GM23248 (cell line): ENCODE results near the gene FCHO1. TPM values are rescaled to one million over a fixed set of nuclear protein-coding genes. Genes with fewer than 3 reads are reported as not detected.

Source experiments
- DNase-seq: peaks from one replicate; pipeline ENCODE4 v3.0.0-alpha.2; 2015
- H2AFZ ChIP-seq: fragments of 200-600 bp; sonication (generic); 2 replicates; pipeline ENCODE4 v1.6.1; 2016; ENCODE audit warnings: antibody characterized with exemption
- H3F3A ChIP-seq: fragments of 200-600 bp; sonication (generic); 2 replicates; pipeline ENCODE4 v1.6.1; 2016; ENCODE audit warnings: mild to moderate bottlenecking, antibody characterized with exemption, mixed run types; ENCODE audit not compliant: insufficient read depth
- H3K27ac ChIP-seq: fragments of 200-600 bp; sonication (generic); 2 replicates; pipeline ENCODE4 v1.5.1; 2016; ENCODE audit warnings: mild to moderate bottlenecking
- H3K27me3 ChIP-seq: fragments of 200-600 bp; sonication (generic); replicated peaks from 2 replicates; pipeline ENCODE4 v1.6.1; 2016; ENCODE audit warnings: mild to moderate bottlenecking; ENCODE audit not compliant: insufficient read depth
- H3K36me3 ChIP-seq: fragments of 200-600 bp; sonication (generic); 2 replicates; pipeline ENCODE4 v1.6.1; 2016; ENCODE audit warnings: low read depth, mild to moderate bottlenecking
- H3K4me1 ChIP-seq: fragments of 200-600 bp; sonication (generic); 2 replicates; pipeline ENCODE4 v1.6.1; 2016; ENCODE audit warnings: mild to moderate bottlenecking; ENCODE audit not compliant: insufficient read depth
- H3K4me2 ChIP-seq: fragments of 200-600 bp; sonication (generic); one replicate; pipeline ENCODE4 v1.6.1; 2016; ENCODE audit warnings: mild to moderate bottlenecking; ENCODE audit not compliant: unreplicated experiment
- H3K4me3 ChIP-seq: fragments of 200-600 bp; sonication (generic); 2 replicates; pipeline ENCODE4 v1.5.1; 2016; ENCODE audit warnings: mild to moderate bottlenecking
- H3K79me2 ChIP-seq: fragments of 200-600 bp; sonication (generic); 2 replicates; pipeline ENCODE4 v1.6.1; 2016; ENCODE audit warnings: mild to moderate bottlenecking; ENCODE audit not compliant: insufficient read depth
- H3K9ac ChIP-seq: fragments of 200-600 bp; sonication (generic); 2 replicates; pipeline ENCODE4 v1.6.1; 2016; ENCODE audit warnings: mild to moderate bottlenecking
- H3K9me2 ChIP-seq: fragments of 200-600 bp; sonication (generic); 2 replicates; pipeline ENCODE4 v1.6.1; 2016; ENCODE audit warnings: mixed run types, mild to moderate bottlenecking, moderate library complexity; ENCODE audit not compliant: insufficient read depth
- H3K9me3 ChIP-seq: fragments of 200-600 bp; sonication (generic); one replicate; pipeline ENCODE4 v1.6.1; 2017; ENCODE audit warnings: low read depth
- H4K20me1 ChIP-seq: fragments of 200-600 bp; sonication (generic); 2 replicates; pipeline ENCODE4 v1.6.0; 2016; ENCODE audit not compliant: insufficient read depth
- EZH2 ChIP-seq: fragments of 200-600 bp; sonication (generic); IDR thresholded peaks from 2 replicates; pipeline ENCODE4 v1.6.1; 2018; ENCODE audit warnings: antibody characterized with exemption, mild to moderate bottlenecking; ENCODE audit not compliant: insufficient read depth, poor library complexity, severe bottlenecking
- EZH2phosphoT487 ChIP-seq: fragments of 200-600 bp; sonication (generic); IDR thresholded peaks from 2 replicates; pipeline ENCODE4 v1.6.1; 2018; ENCODE audit warnings: antibody characterized with exemption, moderate library complexity, mild to moderate bottlenecking, low read depth; ENCODE audit not compliant: insufficient read depth
- WGBS, 2 experiments: methylation state at CpG; one replicate each; pipeline ENCODE4 v1.1.6; 2015 to 2017; ENCODE audit warnings: low lambda C conversion rate in 2 of 2, low coverage in 1 of 2; ENCODE audit errors: missing lambda C conversion rate in 2 of 2; 5-methylcytosine and 5-hydroxymethylcytosine counted together
- in situ Hi-C: fragments of 300-500 bp; cut with MboI; formaldehyde crosslinking; loops from 2 replicates; pipeline ENCODE4 v1.15.0; 2020
- polyA plus RNA-seq: library from polyadenylated mRNA; unstranded; fragments of >200 nt; fragmentation: Nextera tagmentation; extraction: Ambion mirVana; gene quantifications from 2 replicates; pipeline ENCODE4 v1.2.1, GENCODE V29; 2016
- total RNA-seq: library from RNA; depleted of rRNA; stranded (reverse); fragments of >200 nt; shearing (Covaris generic); gene quantifications from 2 replicates; pipeline ENCODE4 v1.2.3, GENCODE V29; 2014; rRNA removed

FCHO1 gene, protein sequence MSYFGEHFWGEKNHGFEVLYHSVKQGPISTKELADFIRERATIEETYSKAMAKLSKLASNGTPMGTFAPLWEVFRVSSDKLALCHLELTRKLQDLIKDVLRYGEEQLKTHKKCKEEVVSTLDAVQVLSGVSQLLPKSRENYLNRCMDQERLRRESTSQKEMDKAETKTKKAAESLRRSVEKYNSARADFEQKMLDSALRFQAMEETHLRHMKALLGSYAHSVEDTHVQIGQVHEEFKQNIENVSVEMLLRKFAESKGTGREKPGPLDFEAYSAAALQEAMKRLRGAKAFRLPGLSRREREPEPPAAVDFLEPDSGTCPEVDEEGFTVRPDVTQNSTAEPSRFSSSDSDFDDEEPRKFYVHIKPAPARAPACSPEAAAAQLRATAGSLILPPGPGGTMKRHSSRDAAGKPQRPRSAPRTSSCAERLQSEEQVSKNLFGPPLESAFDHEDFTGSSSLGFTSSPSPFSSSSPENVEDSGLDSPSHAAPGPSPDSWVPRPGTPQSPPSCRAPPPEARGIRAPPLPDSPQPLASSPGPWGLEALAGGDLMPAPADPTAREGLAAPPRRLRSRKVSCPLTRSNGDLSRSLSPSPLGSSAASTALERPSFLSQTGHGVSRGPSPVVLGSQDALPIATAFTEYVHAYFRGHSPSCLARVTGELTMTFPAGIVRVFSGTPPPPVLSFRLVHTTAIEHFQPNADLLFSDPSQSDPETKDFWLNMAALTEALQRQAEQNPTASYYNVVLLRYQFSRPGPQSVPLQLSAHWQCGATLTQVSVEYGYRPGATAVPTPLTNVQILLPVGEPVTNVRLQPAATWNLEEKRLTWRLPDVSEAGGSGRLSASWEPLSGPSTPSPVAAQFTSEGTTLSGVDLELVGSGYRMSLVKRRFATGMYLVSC
- total RNA-seq (0.43 and 0.89 TPM in 2 replicates), polyA plus RNA-seq (0.96 and 1.1 TPM in 2 replicates)

DNA sequence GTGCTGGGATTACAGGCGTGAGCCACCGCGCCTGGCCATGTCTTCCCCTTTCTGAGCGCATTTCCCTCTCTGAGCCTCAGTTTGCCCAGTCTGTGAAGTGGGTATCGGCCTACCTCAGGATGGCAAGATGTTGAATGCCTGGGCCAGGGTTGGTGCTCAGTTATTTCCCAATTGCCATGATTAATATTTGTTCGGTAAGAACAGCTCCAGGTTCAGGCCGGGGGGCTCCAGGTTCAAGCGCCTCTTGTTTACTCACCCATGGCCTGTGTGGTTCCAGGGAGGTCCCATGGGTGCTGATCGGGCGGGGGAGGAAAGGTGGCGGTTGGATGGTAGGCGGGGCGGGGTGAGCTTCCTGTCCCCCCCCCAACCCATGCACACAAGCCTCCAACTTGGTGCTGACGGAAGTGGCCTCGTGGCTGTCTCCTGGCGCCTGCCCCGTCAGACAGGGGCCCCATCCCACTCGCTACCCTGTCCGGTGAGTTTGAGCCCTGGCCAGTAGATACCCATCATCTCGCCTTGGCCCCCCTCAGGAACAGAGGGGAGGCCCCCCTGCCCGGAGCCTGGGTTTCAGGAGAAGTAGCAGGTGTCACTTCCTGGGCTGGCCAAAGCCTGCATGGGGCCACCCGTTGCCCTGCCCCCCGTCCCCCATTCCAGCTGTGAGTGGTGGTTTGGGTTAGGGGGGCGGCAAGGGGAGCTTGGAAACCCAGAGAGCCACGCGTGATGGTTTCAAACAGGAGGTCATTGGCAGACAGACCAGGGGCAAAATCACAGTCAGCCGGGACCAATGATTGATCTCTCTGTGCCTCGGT, at the start of gene FCHO1:
Gene FCHO1 (plus strand): TSS at position 375 of the 809 bp plus-strand sequence. CDS start 3,688 bp downstream, outside the sequence.
- Histone ChIP-seq H3K4me1 (no peaks in the 10 kb centered on the region), H4K20me1 (no peaks in the 10 kb centered on the region)
- WGBS, 2 experiments = 50 to 55% methylated on average over 24 to 28 of the region's 28 CpGs

DNA sequence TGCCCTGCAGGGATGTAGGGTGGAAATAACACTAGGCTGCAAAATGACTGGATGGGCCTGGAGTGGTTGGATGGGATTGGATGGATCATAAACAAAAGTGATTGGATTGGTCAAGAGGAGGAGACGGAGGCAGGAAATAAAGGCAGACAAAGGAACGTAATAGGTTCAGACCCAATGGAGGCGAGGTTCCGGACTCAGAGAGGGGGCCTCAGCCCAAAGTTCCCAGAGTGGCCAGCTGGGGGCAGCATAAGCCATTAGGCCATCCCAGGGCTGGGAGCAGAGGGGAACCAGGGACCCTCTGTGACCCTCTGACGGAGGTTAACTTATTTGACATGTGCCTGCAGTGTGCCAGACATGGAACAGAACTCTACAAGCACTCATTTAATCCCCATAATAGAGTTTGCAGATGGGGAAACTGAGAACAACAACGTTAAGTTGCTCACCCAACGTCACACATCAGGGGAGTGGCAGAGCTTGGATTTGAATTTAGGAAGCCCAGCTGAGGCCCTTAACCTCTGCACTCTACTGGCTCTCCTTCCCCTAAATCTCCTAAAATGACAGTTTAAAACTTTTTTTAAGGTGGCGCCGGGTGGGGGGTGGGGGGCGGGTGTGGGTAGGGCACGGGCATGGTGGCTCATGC, 47.3 kb upstream of the FCHO1 start:
- 29 to 30% methylated on average over 11 of the region's 11 CpGs for WGBS, 2 experiments
- Histone ChIP-seq H3K79me2 (no peaks in the 10 kb centered on the region), H3K4me3 (no peak overlapping the region), H3K9me2 (no peaks in the 10 kb centered on the region), H4K20me1 (no peaks in the 10 kb centered on the region), H3F3A (no peaks in the 10 kb centered on the region), H3K4me1 (no peaks in the 10 kb centered on the region), H2AFZ (no peak overlapping the region), H3K4me2 (no peak overlapping the region), H3K9me3 (no peaks in the 10 kb centered on the region), H3K27ac (no peak overlapping the region), H3K36me3 (no peaks in the 10 kb centered on the region), H3K27me3 (peaks cover 8% of the 10 kb centered on the region; the same call in 1 of the 2 replicates), H3K9ac (no peak overlapping the region)
- peak; percentile 63 for DNase-seq
- TF ChIP-seq EZH2phosphoT487 (no peak), EZH2 (no peak)
- in situ Hi-C loops = no loop called here

More for the DNA sequence above, at the start of gene FCHO1:
- H3K4me2 ChIP-seq = no peak within 1 kb of the TSS
- H2AFZ ChIP-seq = no peak within 1 kb of the TSS
- no peaks in the 10 kb centered on the region for H3K36me3 ChIP-seq
- H3K9me3 ChIP-seq = no peaks in the 10 kb centered on the region
- TF ChIP-seq EZH2 (no peak), EZH2phosphoT487 (no peak)
- H3K27ac ChIP-seq = no peak within 1 kb of the TSS
- H3K9ac ChIP-seq = no peak within 1 kb of the TSS
- H3K27me3 ChIP-seq = no peaks in the 10 kb centered on the region
- peaks cover 16% of the 10 kb centered on the region; the same call in 1 of the 2 replicates for H3F3A ChIP-seq
- no peaks in the 10 kb centered on the region for H3K79me2 ChIP-seq
- H3K9me2 ChIP-seq = no peaks in the 10 kb centered on the region
- H3K4me3 ChIP-seq = no peak within 1 kb of the TSS
- no peak for DNase-seq
- in situ Hi-C loops = no loop called here

DNA sequence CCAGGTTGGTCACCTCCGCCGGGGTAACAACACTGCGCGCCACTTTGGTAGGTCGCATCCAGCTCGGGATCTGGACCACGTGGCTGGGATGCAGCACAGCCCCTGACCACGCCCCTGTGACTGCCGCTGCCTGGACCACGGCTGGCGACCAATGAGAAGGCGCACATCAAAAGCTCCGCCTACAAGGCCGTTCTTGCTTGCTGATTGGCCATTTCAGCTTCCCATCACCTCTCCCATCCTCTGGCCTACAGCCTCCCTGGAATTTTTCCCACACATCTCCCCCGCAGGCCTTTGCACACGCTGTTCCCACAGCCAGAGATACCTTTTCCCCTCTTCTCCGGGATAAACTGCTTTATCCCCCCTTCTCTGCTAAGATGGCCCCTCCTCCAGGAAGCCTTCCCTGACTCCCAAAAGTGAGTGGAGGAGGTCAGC, 44.5 kb upstream of the FCHO1 start:
- no peak overlapping the region for H3K9ac ChIP-seq
- in situ Hi-C loops = no loop called here
- no peak overlapping the region for H3K4me3 ChIP-seq
- no peaks in the 10 kb centered on the region for H3K36me3 ChIP-seq
- no peaks in the 10 kb centered on the region for H3K9me2 ChIP-seq
- WGBS, 2 experiments = 6 to 15% methylated on average over 16 to 17 of the region's 17 CpGs
- no peak for TF ChIP-seq EZH2phosphoT487
- no peak for TF ChIP-seq EZH2
- H3K9me3 ChIP-seq = no peaks in the 10 kb centered on the region
- no peaks in the 10 kb centered on the region for H3K4me1 ChIP-seq
- no peaks in the 10 kb centered on the region for H3F3A ChIP-seq
- H3K27ac ChIP-seq = no peak overlapping the region
- H3K27me3 ChIP-seq = no peaks in the 10 kb centered on the region
- no peaks in the 10 kb centered on the region for H3K79me2 ChIP-seq
- H2AFZ ChIP-seq = no peak overlapping the region
- DNase-seq = peak; percentile 60
- H4K20me1 ChIP-seq = no peaks in the 10 kb centered on the region
- no peak overlapping the region for H3K4me2 ChIP-seq
